Calu3 (cell line): ENCODE measurements around the gene NCAPH2. TPM values are rescaled to one million over a fixed set of nuclear protein-coding genes. Genes with fewer than 3 reads are reported as not detected.
A peak's percentile ranks its signal among the peaks of the same experiment; 100 is the strongest.

Experiments used
- BruUV-seq: library from RNA; stranded (reverse); fragments of 400-500 nt; replicated peaks from 2 replicates; lab custom pipeline; 2021; lab: Mats Ljungman, UMichigan
- CTCF ChIA-PET: fragments of 300-600 bp; sonication (Branson Sonifier 250); formaldehyde crosslinking; loops from one replicate; lab custom pipeline; 2022; ENCODE audit warnings: antibody characterized with exemption; lab: Charles Lee
- DNase-seq: peaks from one replicate; pipeline ENCODE4 v3.0.0; 2022
- H3K27ac Mint-ChIP-seq: one replicate; pipeline ENCODE4 v1.8.0; 2022; ENCODE audit warnings: mixed read lengths; ENCODE audit not compliant: unreplicated experiment
- H3K27me3 Mint-ChIP-seq: one replicate; pipeline ENCODE4 v1.8.0; 2022; ENCODE audit warnings: mixed read lengths; ENCODE audit not compliant: unreplicated experiment
- H3K36me3 Mint-ChIP-seq: one replicate; pipeline ENCODE4 v1.8.0; 2022; ENCODE audit warnings: mild to moderate bottlenecking, moderate library complexity, mixed read lengths; ENCODE audit not compliant: insufficient read depth, unreplicated experiment
- H3K4me1 Mint-ChIP-seq: one replicate; pipeline ENCODE4 v1.8.0; 2022; ENCODE audit warnings: mild to moderate bottlenecking, low read depth, mixed read lengths; ENCODE audit not compliant: unreplicated experiment
- H3K4me3 Mint-ChIP-seq: one replicate; pipeline ENCODE4 v1.8.0; 2022; ENCODE audit warnings: mild to moderate bottlenecking, low read depth, moderate library complexity, mixed read lengths; ENCODE audit not compliant: unreplicated experiment
- H3K9me3 Mint-ChIP-seq: one replicate; pipeline ENCODE4 v1.8.0; 2022; ENCODE audit warnings: low read depth, mixed read lengths; ENCODE audit not compliant: unreplicated experiment
- intact Hi-C: fragments of 100-400 bp; cut with micrococcal nuclease; formaldehyde crosslinking; loops from one replicate; pipeline ENCODE4 v1.10.0; 2022; ENCODE audit not compliant: unreplicated experiment
- total RNA-seq: library from RNA; stranded (reverse); gene quantifications from 2 replicates; pipeline ENCODE4 v1.2.3, GENCODE V29; 2022
- TF ChIP-seq, protein P1 (sequence below): fragments of 200-600 bp; IDR thresholded peaks from one replicate; pipeline ENCODE4 v1.8.0; 2022; ENCODE audit warnings: antibody characterized with exemption; ENCODE audit not compliant: unreplicated experiment

NCAPH2 gene
- total RNA-seq, 1 experiment from 2014 or later, result 92.0 TPM

DNA sequence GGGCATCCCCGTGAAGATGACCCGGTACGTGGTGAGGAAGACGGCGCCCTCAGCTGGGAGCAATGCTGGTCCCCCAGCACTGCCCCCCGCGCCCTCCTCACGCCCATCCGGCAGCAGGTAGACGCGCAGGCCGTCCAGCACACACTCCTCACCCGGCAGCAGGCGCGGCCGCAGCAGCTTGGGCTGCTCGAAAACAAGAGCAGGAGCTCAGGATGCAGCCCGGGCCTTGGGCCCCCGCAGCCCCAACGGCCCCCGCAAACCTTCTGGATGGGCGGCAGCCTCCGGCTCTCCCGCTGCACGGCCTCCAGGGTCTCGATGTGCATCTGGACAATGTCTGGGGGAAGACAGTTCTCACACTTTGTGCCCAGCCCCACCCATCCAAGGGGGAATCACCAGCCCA, 46.5 kb upstream of the NCAPH2 start:
- Mint-ChIP-seq H3K9me3 (no peaks in the 10 kb centered on the region), H3K27ac (no peak overlapping the region), H3K4me3 (no peak overlapping the region), H3K27me3 (no peaks in the 10 kb centered on the region), H3K4me1 (peaks cover 8% of the 10 kb centered on the region), H3K36me3 (peaks cover 72% of the 10 kb centered on the region)
- intact Hi-C loops, result no loop called here
- CTCF ChIA-PET, result interaction anchor here (0.5 kb wide), 1 partner anchor 159 kb away, joined by 4 read pairs; no protein-coding TSS in a partner anchor
- TF ChIP-seq, protein P1, sequence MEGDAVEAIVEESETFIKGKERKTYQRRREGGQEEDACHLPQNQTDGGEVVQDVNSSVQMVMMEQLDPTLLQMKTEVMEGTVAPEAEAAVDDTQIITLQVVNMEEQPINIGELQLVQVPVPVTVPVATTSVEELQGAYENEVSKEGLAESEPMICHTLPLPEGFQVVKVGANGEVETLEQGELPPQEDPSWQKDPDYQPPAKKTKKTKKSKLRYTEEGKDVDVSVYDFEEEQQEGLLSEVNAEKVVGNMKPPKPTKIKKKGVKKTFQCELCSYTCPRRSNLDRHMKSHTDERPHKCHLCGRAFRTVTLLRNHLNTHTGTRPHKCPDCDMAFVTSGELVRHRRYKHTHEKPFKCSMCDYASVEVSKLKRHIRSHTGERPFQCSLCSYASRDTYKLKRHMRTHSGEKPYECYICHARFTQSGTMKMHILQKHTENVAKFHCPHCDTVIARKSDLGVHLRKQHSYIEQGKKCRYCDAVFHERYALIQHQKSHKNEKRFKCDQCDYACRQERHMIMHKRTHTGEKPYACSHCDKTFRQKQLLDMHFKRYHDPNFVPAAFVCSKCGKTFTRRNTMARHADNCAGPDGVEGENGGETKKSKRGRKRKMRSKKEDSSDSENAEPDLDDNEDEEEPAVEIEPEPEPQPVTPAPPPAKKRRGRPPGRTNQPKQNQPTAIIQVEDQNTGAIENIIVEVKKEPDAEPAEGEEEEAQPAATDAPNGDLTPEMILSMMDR, result no peak
- no peak for DNase-seq
- BruUV-seq, result no TSS peak

DNA sequence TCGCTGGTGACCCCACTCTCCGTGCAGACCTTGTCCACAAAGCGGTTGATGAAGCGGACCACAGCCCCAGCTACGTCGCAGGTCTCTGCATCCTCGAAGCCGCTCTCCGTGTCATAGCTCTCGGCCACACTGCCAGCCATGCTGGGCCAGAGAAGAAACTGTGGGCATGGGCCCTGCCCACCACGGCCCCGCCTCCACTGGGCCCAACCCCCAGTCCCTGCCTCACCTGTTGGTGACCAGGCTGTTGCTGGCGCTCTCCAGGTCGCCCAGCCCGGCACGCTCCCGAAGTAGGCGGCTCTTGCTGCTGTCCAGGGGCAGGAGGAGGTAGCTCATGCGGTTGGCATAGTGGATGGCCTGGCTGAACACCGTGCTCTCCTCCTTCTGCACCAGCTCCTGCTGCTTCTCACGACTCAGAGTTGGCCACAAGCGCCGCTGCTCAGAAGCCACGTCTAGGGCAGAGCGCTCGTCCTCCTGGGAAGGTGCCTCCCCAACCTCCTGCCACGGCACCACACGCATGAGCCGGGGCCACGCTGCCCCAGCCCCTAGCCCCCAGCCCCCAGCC, 46.0 kb upstream of the NCAPH2 start:
- no peaks in the 10 kb centered on the region for H3K9me3 Mint-ChIP-seq
- intact Hi-C loops, result no loop called here
- peaks cover 8% of the 10 kb centered on the region for H3K4me1 Mint-ChIP-seq
- H3K27ac Mint-ChIP-seq, result no peak overlapping the region
- CTCF ChIA-PET, result no interaction called here
- BruUV-seq, result no TSS peak
- TF ChIP-seq, protein P1, result no peak
- H3K27me3 Mint-ChIP-seq, result no peaks in the 10 kb centered on the region
- no peak for DNase-seq
- peaks cover 72% of the 10 kb centered on the region for H3K36me3 Mint-ChIP-seq
- H3K4me3 Mint-ChIP-seq, result no peak overlapping the region

GRCh38 chr22:50463188-50463900, 44.7 kb upstream of the NCAPH2 start:
- Mint-ChIP-seq H3K9me3 (no peaks in the 10 kb centered on the region), H3K4me3 (no peak overlapping the region), H3K4me1 (peaks cover 8% of the 10 kb centered on the region), H3K27me3 (no peaks in the 10 kb centered on the region), H3K36me3 (peaks cover 64% of the 10 kb centered on the region), H3K27ac (no peak overlapping the region)
- intact Hi-C loops, result no loop called here
- TF ChIP-seq, protein P1, result no peak
- DNase-seq, result no peak
- CTCF ChIA-PET, result no interaction called here
- no TSS peak for BruUV-seq

DNA sequence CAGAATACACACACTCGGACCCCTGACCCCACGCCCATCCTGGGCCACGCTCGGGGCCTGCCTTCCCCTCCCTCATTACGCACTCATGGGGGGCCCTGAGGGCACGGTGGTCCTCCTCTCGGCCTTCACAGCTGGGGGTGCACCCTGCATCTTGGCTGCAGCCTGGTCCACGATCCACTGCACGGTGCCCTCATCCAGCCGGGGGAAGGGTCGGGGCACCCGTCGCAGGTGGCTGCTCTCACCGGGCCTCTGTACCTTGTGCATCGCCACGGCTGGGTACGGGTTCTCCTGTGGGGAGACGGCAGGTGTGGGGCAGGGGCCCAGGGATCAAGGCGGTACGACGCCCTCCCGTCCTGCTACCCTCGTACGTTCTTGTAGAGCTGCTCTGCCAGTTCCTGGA, 43.6 kb upstream of the NCAPH2 start:
- Mint-ChIP-seq H3K9me3 (no peaks in the 10 kb centered on the region), H3K4me3 (no peak overlapping the region), H3K27me3 (no peaks in the 10 kb centered on the region), H3K36me3 (peaks cover 63% of the 10 kb centered on the region), H3K27ac (no peak overlapping the region), H3K4me1 (peaks cover 8% of the 10 kb centered on the region)
- DNase-seq, result no peak
- intact Hi-C loops, result no loop called here
- BruUV-seq, result TSS peak; percentile 27
- CTCF ChIA-PET, result interaction anchor here (0.5 kb wide), 1 partner anchor 315 kb away, joined by 3 read pairs; no protein-coding TSS in a partner anchor
- TF ChIP-seq, protein P1, result no peak
